ENCODE measurements around the gene NUMA1.

- TF ChIP-seq REST (IDR thresholded peaks at IDR 0.05; ENCODE audit: unreplicated experiment) (no peak), CTCF (conservative IDR thresholded peaks at IDR 0.05; ENCODE audit: low read depth in 2 of 2) (no peak), EZH2 (IDR thresholded peaks at IDR 0.05; ENCODE audit: low read depth, unreplicated experiment) (no peak), EZH2phosphoT487 (IDR thresholded peaks at IDR 0.05; ENCODE audit: unreplicated experiment) (no peak), NANOG (IDR thresholded peaks at IDR 0.05; ENCODE audit: borderline replicate concordance) (no peak), POLR2AphosphoS5 (IDR thresholded peaks at IDR 0.05; ENCODE audit: low read depth) (no peak), CREB1 (CRISPR knock-in tag; IDR thresholded peaks at IDR 0.05; ENCODE audit: low read depth) (no peak)
These were observed 470 bp downstream of the NUMA1 start for GRCh38 chr11:72079819-72080325.
